DMS 273 (cell line): ENCODE results near the gene EXOC4.

Experiments used
- DNase-seq: peaks from one replicate; lab custom pipeline; 2025; ENCODE audit not compliant: unreplicated experiment; lab: John Stamatoyannopoulos, UW

The EXOC4 gene

GRCh38 chr7:133529861-133530260 lies 277.0 kb downstream of the EXOC4 start:
- peak; percentile 57 for DNase-seq

- peak; percentile 50 for DNase-seq
Measured at GRCh38 chr7:133530682-133531081, 277.8 kb downstream of the EXOC4 start.

- no peak for DNase-seq
Measured at GRCh38 chr7:133534816-133535215, 281.9 kb downstream of the EXOC4 start.

DNA sequence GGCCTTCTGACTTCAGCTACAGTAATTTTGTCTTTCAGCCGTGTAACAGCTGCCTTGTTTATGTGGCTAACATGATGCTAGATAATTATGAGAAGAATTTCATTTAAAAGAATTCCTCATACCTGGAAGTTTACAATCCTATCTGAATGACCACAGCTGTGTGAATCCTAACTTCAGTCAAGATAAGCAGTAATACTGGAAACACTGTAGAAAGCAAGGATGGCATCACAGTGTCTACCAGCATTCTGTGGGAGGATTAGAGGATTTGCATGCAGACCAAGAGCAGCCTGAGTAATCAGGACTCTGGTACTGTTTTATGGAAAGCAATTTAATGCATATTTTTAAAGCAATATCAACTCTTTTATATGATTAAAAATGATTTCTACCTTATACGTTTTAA lies 282.4 kb downstream of the EXOC4 start:
- no peak for DNase-seq

GRCh38 chr7:133536450-133536849 lies 283.6 kb downstream of the EXOC4 start:
- DNase-seq: no peak

DNA sequence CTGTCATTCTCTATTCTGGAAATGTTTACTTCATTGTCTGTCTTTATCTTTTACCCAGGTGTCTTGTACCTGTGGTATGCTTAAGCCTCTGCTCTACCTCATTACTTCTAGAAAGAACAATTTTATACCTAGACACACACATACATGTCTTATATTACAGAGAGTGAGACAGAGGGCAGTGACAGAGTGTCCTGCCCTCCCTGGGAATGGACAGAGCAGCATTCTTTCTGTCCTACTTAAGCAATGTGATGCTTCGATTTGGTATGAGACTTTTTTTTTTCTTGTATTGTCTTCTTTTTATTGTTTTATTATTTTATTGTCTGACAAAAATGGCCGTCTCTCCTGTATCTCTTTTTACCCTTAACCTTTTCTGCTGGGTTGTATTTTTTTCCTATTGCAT lies 286.1 kb downstream of the EXOC4 start:
- DNase-seq: no peak

DNA sequence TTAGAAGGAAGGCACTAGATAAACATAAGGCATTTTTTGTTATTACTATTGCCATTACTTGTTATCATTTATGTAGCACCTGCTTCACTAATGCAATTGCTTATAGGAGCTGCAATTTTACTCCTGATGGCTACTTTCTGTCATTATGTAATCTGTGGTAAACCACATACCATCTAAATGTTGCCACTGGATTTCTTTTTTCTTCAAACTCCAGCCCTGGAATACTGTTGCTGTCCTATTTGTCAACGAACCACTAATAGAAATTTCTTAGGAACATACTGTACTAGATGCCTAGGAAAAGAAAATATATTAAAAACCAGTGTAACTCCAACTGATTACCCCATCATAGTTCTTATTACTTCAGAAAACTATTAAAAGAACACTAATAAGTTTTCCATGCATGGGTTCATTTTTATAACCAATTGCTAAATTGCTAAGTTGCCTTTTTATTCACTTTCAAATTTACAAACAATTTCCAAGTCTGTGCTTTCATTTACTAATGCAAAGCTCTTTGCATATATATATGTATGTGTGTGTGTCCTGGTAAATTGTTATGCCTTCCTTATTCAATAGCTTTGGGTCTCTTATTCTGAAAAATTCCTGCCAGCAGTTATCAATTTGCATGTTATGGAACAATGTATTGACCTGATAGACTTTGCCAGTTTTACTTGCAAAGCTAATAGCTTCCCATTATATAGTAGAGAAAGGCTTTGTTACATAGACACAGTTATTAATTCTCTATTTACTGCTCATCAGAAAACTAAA lies 287.4 kb downstream of the EXOC4 start:
- no peak for DNase-seq

DNA sequence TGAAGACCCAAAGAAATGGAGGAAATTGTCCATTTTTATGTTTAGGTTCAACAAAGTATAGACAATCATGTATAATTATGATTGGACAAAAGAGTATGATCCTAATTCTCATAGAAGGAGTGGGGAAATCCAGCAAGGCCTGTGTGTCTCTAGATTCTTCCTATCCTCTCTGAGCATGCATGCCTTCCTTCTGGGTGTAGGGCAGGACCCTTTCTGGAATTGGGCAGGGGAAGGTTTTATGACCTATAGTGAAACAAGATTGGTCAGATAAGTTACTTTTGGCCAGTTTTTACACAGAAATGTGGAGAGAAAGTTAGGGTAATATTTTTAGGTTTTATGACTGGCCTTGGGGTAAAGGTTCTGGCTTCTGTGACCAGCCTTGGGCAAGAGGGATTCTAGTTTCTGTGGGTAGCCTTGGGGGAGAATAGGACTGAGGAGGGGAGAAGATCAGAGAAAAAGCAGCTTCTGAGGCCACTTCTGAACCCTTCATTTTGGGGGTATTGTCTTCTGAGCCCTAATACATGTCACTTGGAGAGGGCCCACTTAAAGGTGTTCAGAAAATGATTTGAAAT lies 289.4 kb downstream of the EXOC4 start:
- no peak for DNase-seq

GRCh38 chr7:133543657-133544056 lies 290.8 kb downstream of the EXOC4 start:
- no peak for DNase-seq

DNA sequence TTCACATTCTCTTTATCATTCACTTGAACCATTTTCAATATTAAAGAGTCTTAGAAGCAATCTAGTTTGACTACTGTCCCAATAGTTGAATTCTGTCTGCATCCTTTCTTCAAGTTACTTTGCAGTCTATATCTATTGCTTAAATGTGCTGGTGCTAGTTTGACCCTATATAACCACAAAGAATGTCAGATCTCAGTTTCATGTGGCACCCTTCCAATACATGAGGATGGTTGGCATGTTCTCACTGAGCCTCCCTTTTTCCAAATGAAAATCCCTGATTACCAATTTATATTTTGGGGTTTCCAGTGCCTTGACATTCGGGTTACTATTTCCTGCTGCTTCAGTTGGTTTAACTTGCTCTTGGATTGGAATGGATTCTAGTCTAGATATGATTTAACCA lies 292.7 kb downstream of the EXOC4 start:
- DNase-seq: peak; percentile 24

DNA sequence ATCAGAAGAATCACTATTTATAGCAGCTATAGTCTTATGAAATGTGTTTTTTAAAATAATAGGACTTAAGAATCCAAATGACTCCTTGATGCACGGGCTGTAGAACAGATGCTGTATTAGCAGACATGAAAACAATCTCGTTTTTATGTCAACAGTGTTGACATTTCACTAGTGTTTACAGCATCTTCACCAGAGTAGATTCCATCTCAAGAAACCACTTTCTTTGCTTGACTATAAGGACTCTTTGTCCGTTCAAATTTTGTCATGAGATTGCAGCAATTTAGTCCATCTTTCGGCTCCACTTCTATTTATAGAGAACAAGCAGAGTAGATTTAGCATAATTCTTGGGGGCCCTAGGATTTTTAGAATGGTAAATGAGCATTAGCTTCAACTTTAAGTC lies 295.1 kb downstream of the EXOC4 start:
- DNase-seq: no peak

DNA sequence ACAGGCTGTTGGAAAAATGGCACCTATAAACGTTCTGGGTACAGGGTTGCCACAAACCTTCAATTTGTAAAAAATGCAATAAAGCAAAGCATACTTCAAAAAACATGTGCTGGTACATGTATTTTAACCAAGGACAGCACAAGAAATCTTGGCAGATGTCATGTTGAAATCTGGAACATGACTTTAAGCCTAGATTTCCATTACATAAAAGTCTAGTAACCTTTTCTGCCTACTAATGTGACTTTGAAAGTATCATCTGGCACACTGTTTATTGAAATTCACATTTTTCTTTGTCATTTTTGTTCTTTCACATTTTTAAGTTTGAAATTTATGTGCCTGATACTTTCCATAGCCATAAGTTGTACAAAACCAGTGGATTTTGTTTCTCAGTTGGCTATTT lies 296.8 kb downstream of the EXOC4 start:
- DNase-seq: peak; percentile 27

- no peak for DNase-seq
Measured at GRCh38 chr7:133550145-133550544, 297.3 kb downstream of the EXOC4 start.

- DNase-seq: peak; percentile 61
Measured at GRCh38 chr7:133550811-133551210, 297.9 kb downstream of the EXOC4 start.

DNA sequence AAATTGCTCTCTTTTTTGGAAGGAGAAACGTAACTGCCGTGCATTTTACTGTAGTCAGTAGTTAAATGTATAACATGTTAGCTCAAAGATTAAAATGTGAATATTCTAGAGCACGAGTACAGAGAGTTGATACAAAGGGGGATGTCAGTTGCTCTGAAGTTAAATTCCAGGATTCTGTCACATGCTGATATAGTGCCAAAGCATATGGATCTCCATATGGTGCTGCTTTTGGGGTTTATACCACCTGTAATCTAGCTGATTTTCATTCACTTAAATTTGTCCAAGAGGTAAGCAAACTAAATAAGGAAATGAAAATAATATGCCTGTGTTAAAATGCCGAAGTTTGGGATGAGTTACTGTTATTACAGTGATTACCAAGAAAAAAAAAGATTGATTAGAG lies 298.6 kb downstream of the EXOC4 start:
- DNase-seq: peak; percentile 91

GRCh38 chr7:133552079-133552478 lies 299.2 kb downstream of the EXOC4 start:
- no peak for DNase-seq

- DNase-seq: no peak
Measured at GRCh38 chr7:133554330-133554729, 301.5 kb downstream of the EXOC4 start.

DNA sequence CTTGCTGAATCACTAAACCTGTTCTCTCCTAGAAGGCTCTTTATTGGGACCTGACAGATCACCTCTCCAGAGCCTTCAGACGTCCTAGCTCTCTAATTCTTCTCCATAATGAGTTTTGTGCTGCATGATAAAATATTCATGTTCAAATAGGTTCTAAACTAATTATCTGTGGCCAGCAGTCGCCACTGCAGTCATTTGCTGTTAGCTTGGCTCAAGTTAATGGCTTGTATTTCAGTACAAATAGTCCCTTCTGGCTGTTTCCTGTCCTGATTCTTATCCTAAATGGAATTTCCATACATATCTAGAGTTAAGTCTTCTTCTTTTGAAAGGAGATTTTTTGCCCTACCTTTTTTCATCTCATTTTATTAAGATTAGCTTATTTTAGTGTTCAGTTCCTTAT lies 303.2 kb downstream of the EXOC4 start:
- DNase-seq: peak; percentile 29

DNA sequence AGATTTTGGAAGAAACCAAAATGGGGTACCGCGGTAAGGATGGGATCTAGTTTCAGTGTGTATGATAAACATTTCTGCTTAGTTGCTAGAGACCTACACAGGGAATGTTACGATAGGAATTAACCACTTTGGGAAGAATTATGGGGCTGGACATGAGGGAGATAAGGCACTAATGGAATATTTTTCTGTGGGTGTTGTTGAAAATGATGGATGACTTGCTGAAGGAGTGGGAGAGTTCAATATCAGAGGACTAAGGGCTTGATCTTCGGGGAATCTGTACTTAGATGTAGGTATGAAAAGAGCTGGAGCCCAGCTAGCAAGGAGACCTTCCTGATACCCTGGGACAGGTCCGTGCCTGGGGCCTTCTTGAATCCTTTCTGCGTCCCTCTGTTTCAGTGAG lies 303.7 kb downstream of the EXOC4 start:
- no peak for DNase-seq

- DNase-seq: no peak
Measured at GRCh38 chr7:133560900-133561299, 308.0 kb downstream of the EXOC4 start.

- DNase-seq: no peak
Measured at GRCh38 chr7:133561396-133561795, 308.5 kb downstream of the EXOC4 start.

GRCh38 chr7:133562621-133563020 lies 309.7 kb downstream of the EXOC4 start:
- DNase-seq: no peak

GRCh38 chr7:133563251-133563650 lies 310.4 kb downstream of the EXOC4 start:
- no peak for DNase-seq
